ENCODE results near the gene MRFAP1. TPM values are rescaled to one million over a fixed set of nuclear protein-coding genes. Genes with fewer than 3 reads are reported as not detected.

MRFAP1 gene
- polyA plus RNA-seq (ENCODE audit: insufficient read length in 12 of 12): 100 to 1,000 TPM in 11 of 12 donors, not detected in 1; 207 to 331 (median 247) TPM
- long read RNA-seq, donor 1, transcript MRFAP1-201 (3 exons, 2,049 nt): minor isoform, 17 of 366 reads
- long read RNA-seq, donor 1, transcript MRFAP1-204 (1 exons, 1,982 nt): major isoform, 194 of 366 reads
- long read RNA-seq, donor 1, transcript MRFAP1-202 (2 exons, 1,584 nt): minor isoform, 56 of 366 reads
- long read RNA-seq, donor 1, partial matches to known transcripts: 92 of 366 reads
- long read RNA-seq, donor 1, other reads (novel, unspliced or antisense): 7 of 366 reads
- long read RNA-seq, donor 2, transcript MRFAP1-202 (2 exons, 1,584 nt): minor isoform, 52 of 502 reads
- long read RNA-seq, donor 2, transcript MRFAP1-204 (1 exons, 1,982 nt): major isoform, 225 of 502 reads
- long read RNA-seq, donor 2, transcript MRFAP1-201 (3 exons, 2,049 nt): minor isoform, 19 of 502 reads
- long read RNA-seq, donor 2, partial matches to known transcripts: 117 of 502 reads
- long read RNA-seq, donor 2, other reads (novel, unspliced or antisense): 89 of 502 reads
- long read RNA-seq, donor 3, transcript MRFAP1-204 (1 exons, 1,982 nt): major isoform, 131 of 233 reads
- long read RNA-seq, donor 3, transcript MRFAP1-201 (3 exons, 2,049 nt): minor isoform, 14 of 233 reads
- long read RNA-seq, donor 3, transcript MRFAP1-202 (2 exons, 1,584 nt): minor isoform, 34 of 233 reads
- long read RNA-seq, donor 3, partial matches to known transcripts: 54 of 233 reads
- long read RNA-seq, donor 3, other reads (novel, unspliced or antisense): 0 of 233 reads
- long read RNA-seq, donor 4, transcript MRFAP1-201 (3 exons, 2,049 nt): minor isoform, 12 of 170 reads
- long read RNA-seq, donor 4, transcript MRFAP1-202 (2 exons, 1,584 nt): minor isoform, 21 of 170 reads
- long read RNA-seq, donor 4, transcript MRFAP1-204 (1 exons, 1,982 nt): major isoform, 94 of 170 reads
- long read RNA-seq, donor 4, partial matches to known transcripts: 27 of 170 reads
- long read RNA-seq, donor 4, other reads (novel, unspliced or antisense): 16 of 170 reads
- long read RNA-seq, donor 5, transcript MRFAP1-202 (2 exons, 1,584 nt): minor isoform, 64 of 439 reads
- long read RNA-seq, donor 5, transcript MRFAP1-201 (3 exons, 2,049 nt): minor isoform, 18 of 439 reads
- long read RNA-seq, donor 5, transcript MRFAP1-204 (1 exons, 1,982 nt): major isoform, 251 of 439 reads
- long read RNA-seq, donor 5, partial matches to known transcripts: 76 of 439 reads
- long read RNA-seq, donor 5, other reads (novel, unspliced or antisense): 30 of 439 reads
- long read RNA-seq, donor 6, transcript MRFAP1-204 (1 exons, 1,982 nt): major isoform, 128 of 230 reads
- long read RNA-seq, donor 6, transcript MRFAP1-202 (2 exons, 1,584 nt): minor isoform, 43 of 230 reads
- long read RNA-seq, donor 6, transcript MRFAP1-201 (3 exons, 2,049 nt): minor isoform, 6 of 230 reads
- long read RNA-seq, donor 6, partial matches to known transcripts: 33 of 230 reads
- long read RNA-seq, donor 6, other reads (novel, unspliced or antisense): 20 of 230 reads
- long read RNA-seq, donor 7, transcript MRFAP1-202 (2 exons, 1,584 nt): minor isoform, 27 of 131 reads
- long read RNA-seq, donor 7, transcript MRFAP1-201 (3 exons, 2,049 nt): minor isoform, 11 of 131 reads
- long read RNA-seq, donor 7, transcript MRFAP1-204 (1 exons, 1,982 nt): major isoform, 78 of 131 reads
- long read RNA-seq, donor 7, partial matches to known transcripts: 15 of 131 reads
- long read RNA-seq, donor 7, other reads (novel, unspliced or antisense): 0 of 131 reads
- long read RNA-seq, donor 8, transcript MRFAP1-202 (2 exons, 1,584 nt): minor isoform, 76 of 401 reads
- long read RNA-seq, donor 8, transcript MRFAP1-204 (1 exons, 1,982 nt): major isoform, 216 of 401 reads
- long read RNA-seq, donor 8, transcript MRFAP1-201 (3 exons, 2,049 nt): minor isoform, 22 of 401 reads
- long read RNA-seq, donor 8, partial matches to known transcripts: 87 of 401 reads
- long read RNA-seq, donor 8, other reads (novel, unspliced or antisense): 0 of 401 reads
- long read RNA-seq, donor 9, transcript MRFAP1-201 (3 exons, 2,049 nt): minor isoform, 17 of 227 reads
- long read RNA-seq, donor 9, transcript MRFAP1-204 (1 exons, 1,982 nt): major isoform, 118 of 227 reads
- long read RNA-seq, donor 9, transcript MRFAP1-202 (2 exons, 1,584 nt): minor isoform, 46 of 227 reads
- long read RNA-seq, donor 9, partial matches to known transcripts: 46 of 227 reads
- long read RNA-seq, donor 9, other reads (novel, unspliced or antisense): 0 of 227 reads
- long read RNA-seq, donor 10, transcript MRFAP1-204 (1 exons, 1,982 nt): major isoform, 158 of 328 reads
- long read RNA-seq, donor 10, transcript MRFAP1-202 (2 exons, 1,584 nt): minor isoform, 52 of 328 reads
- long read RNA-seq, donor 10, transcript MRFAP1-201 (3 exons, 2,049 nt): minor isoform, 7 of 328 reads
- long read RNA-seq, donor 10, partial matches to known transcripts: 49 of 328 reads
- long read RNA-seq, donor 10, other reads (novel, unspliced or antisense): 62 of 328 reads
- long read RNA-seq, donor 11, transcript MRFAP1-202 (2 exons, 1,584 nt): minor isoform, 81 of 517 reads
- long read RNA-seq, donor 11, transcript MRFAP1-204 (1 exons, 1,982 nt): major isoform, 271 of 517 reads
- long read RNA-seq, donor 11, transcript MRFAP1-201 (3 exons, 2,049 nt): minor isoform, 23 of 517 reads
- long read RNA-seq, donor 11, partial matches to known transcripts: 83 of 517 reads
- long read RNA-seq, donor 11, other reads (novel, unspliced or antisense): 59 of 517 reads

- DNase-seq: peak; percentile 95
Observed at GRCh38 chr4:6640292-6641163, at the start of gene MRFAP1. Gene MRFAP1, plus strand, starts transcription at chr4:6640685. Its CDS starts 178 bp downstream, at chr4:6640863.

- DNase-seq: no peak
Observed at GRCh38 chr4:6591313-6591712, 49.2 kb upstream of the MRFAP1 start.

DNA sequence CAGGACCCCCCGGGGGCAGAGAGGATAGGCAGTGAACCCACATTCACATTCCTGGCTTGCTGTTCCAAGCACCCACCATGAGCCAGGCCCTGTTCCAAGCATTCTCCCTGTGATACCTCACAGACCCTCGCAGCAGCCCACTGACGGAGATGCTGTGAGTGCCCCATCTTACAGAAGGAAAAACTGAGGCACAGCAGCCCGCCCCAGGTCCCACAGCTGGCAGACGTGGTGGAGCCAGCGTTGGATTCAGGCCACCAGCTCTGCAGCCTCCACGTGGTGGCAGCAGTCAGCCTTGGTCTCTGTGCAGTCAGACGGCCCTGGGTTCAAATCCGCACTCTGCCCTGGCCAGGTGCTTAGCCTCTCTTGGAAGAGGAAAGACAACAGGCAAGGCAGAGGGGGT lies 48.7 kb upstream of the MRFAP1 start:
- no peak for DNase-seq

DNA sequence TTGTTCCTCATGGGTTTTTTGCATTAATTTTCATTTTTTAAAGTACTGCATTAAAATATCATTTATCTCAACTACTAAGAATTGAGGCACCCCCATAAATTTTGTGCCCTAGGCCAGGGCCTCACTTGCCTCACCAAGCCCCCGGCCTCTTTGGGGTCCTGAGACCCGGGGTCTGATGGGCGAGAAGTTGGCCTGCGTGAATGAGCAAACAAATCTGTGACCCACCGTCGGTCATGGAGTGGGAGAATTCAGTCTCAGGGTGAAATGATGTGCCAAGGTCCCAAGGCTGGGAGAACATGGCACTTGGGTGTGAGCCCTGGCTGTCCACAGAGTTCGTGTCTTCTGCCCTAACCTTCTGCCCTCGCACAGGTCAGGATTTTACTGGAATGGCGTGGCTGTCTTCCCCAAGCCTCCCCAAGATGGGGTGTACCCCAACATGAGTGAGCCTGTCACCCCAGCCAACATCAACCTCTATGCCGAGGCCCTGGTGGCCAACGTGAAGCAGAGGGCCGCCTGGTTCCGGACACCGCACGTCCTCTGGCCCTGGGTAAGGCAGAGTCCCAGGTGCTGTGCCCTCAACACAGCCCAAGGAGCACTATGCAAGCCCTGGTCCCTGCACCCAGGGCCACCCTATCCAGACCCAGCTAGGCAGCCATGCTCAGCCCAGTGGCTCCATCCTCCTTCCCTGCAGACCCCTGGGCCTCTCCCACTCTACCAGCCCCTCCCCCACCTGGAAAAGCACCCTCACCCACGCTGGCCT lies 47.5 kb upstream of the MRFAP1 start:
- DNase-seq: no peak

DNA sequence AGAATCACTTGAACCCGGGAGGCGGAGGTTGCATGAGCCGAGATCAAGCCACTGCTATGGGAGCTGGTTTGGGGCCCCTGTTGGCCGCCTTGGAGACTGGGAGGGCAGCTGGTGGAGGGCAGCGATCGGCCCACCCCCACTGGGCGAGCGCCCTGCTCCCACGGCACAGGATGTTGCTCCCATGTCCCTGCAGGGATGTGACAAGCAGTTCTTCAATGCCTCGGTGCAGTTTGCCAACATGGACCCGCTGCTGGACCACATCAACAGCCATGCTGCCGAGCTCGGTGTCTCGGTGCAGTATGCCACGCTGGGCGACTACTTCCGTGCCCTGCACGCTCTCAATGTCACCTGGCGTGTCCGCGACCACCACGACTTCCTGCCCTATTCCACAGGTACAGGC lies 46.1 kb upstream of the MRFAP1 start:
- no peak for DNase-seq

DNA sequence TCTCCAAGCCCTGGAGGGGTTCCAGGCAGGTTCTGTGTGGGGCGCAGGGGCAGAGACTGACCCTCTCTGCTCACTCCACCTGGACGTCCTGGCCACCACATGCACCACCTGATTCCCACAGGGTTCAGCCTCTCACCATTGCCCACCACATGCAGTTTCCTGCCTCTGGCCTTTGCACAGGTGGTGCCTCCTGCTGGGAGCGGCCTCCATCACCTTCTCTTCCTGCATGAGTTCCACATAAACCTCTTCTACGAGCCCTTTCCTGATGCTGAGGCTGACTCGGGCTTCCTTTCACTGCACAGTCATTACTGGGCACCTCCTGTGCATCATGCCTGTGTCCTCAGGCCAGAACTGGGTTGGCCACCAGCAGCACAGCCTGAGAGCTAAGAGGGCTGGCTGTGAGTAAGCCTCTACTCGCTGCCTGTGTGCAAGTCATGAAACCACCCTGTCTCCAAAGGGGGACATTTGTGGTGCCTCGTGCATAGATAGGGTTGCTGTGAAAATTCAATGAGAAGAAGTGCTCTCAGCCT lies 45.6 kb upstream of the MRFAP1 start:
- no peak for DNase-seq

DNA sequence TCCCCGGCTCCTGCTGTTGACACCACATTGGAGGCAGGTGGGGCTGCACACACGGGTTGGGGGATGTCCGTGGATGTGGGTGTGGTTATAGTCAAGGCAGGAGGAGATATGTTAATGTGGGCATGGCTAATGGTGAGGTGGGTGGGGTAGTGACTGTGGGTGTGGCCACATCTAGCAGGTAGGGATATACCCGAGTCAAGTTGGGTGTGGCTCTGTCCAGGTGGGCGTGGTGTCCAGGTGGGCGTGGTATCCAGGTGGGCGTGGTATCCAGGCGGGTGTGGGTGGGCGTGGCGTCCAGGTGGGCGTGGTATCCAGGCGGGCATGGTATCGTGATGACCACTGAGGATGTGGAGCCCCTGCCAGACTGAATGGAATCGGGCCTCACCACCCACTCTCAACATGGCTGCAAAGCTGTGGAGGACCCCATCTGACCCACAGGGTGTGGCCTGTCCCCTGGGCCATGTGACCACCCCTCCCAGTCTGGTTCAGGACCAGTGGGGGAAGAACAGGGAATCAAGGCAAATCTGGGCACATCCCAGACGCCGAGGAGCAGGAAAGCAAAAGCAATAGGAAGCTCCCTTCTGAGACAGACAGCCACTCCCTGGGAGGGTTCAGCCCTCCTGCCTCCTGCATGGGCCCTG lies 44.5 kb upstream of the MRFAP1 start:
- DNase-seq: no peak

DNA sequence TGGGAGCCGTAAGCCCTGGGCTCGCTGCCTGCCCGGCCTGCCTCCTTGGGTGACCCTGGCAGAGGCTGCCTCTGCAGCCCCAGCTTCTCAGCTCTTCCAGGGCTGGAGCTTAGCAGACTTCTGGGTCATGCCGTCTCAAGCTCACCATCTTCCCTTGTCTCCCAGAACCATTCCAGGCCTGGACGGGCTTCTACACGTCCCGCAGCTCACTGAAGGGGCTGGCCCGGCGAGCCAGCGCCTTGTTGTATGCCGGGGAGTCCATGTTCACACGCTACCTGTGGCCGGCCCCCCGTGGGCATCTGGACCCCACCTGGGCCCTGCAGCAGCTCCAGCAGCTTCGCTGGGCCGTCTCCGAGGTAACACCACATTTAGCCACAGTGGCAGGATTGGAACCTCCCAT lies 43.5 kb upstream of the MRFAP1 start:
- DNase-seq: no peak

DNA sequence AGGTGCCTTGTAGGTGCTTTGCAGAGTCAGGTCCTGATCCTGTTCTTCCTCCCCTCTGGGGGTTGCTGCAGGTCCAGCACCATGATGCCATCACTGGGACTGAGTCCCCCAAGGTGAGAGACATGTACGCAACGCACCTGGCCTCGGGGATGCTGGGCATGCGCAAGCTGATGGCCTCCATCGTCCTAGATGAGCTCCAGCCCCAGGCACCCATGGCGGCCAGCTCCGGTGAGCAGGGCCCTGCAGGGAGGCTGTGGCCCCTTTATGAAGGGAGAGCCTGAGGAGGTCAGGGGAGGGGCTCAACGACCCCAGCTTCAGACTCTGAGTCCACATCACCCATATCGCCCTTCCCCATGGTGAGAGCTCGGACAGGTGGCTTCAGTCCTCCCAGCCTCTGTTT lies 42.4 kb upstream of the MRFAP1 start:
- no peak for DNase-seq

DNA sequence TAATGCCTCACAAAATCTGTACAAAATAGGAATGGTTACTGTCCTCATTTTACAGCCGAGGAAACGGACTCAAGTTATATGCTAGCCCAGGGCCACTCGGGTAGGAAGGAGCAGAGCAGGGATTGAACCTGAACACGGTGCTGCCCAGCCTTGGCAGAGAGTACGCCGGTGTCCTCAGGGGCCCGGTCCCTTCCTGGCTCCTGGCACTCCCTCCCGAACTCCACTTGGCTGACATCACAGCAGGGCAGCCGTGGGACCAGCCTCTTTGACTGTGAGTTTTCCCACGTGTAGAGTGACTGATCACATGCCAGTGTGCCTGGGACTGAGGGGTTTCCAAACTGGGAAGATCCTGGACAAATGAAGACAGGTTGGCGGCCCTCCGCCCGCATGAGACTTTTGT lies 41.8 kb upstream of the MRFAP1 start:
- no peak for DNase-seq

- DNase-seq: no peak
Observed at GRCh38 chr4:6601661-6602250, 38.7 kb upstream of the MRFAP1 start.

DNA sequence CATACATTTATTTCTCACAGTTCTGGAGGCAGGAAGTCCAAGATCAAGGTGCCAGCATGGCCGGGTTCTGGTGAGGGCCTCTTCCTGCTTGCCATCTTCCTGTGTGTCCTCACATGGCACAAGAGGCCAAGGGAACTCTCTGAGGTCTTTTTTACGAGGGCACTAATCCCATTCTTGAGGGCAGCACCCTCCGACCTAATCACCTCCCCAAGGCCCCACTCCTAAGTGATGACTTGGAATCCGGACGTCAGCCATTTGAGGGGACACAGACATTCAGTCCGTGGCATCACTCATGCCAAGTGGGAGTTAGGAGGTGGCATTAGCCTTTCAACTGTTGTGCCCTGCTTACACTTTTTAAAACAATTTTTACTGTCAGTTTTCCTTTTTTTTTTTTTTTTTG lies 38.2 kb upstream of the MRFAP1 start:
- no peak for DNase-seq

- no peak for DNase-seq
Observed at GRCh38 chr4:6603128-6603527, 37.4 kb upstream of the MRFAP1 start.

DNA sequence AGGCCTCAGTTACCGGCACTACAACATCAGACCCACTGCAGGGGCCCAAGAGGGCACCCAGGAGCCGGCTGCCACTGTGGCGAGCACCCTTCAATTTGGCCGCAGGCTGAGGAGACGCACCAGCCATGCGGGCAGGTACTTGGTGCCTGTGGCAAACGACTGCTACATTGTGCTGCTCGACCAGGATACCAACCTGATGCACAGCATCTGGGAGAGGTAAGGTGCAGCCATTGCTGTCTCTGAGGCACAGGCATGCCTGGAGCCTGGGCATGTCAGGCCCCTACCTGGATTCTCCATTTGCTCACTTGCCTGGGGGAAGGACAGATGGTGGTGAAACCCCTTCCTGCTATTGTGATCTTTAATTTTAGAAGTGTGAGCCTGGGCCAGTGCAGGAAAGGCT lies 35.4 kb upstream of the MRFAP1 start:
- no peak for DNase-seq

GRCh38 chr4:6605605-6606004 lies 34.9 kb upstream of the MRFAP1 start:
- no peak for DNase-seq
